Measurements from ENCODE around the gene KCTD8. TPM values are rescaled to one million over a fixed set of nuclear protein-coding genes. Genes with fewer than 3 reads are reported as not detected.

KCTD8 gene
- total and polyA plus RNA-seq, 9 donors = 0.98 to 6.1 (median 2.0) TPM

DNA sequence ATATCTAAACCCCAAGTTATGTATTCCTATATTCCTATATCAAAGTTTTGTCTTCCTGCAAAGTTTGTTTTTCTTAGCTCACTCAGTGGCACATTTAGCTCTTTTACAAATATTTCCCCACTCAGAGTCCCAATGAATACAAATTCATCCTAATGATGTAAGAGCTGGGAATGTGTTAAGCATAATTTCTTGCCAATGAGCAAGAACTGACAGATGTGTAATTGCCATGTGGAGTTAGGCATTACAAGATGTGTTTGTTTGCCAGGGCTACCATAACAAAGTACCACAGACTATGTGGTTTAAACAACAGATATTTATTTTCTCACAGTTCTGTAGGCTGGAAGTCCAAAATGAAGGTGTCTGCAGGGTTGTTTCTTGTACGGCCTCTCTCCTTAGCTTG, 302.1 kb downstream of the KCTD8 start:
- H3K9me3 ChIP-seq = no peaks in the 10 kb centered on the region
- H3K27me3 ChIP-seq = no peaks in the 10 kb centered on the region
- no peak overlapping the region for H3K4me3 ChIP-seq
- H3K36me3 ChIP-seq = no peaks in the 10 kb centered on the region
- H3K27ac ChIP-seq = no peak overlapping the region
- no peak for DNase-seq
- WGBS, 3 donors = 87 to 97% (median 96%) methylated on average over 1 of the region's 1 CpG
- intact Hi-C loops (cut with DNase I) = no loop called here
- TF ChIP-seq, protein P1, sequence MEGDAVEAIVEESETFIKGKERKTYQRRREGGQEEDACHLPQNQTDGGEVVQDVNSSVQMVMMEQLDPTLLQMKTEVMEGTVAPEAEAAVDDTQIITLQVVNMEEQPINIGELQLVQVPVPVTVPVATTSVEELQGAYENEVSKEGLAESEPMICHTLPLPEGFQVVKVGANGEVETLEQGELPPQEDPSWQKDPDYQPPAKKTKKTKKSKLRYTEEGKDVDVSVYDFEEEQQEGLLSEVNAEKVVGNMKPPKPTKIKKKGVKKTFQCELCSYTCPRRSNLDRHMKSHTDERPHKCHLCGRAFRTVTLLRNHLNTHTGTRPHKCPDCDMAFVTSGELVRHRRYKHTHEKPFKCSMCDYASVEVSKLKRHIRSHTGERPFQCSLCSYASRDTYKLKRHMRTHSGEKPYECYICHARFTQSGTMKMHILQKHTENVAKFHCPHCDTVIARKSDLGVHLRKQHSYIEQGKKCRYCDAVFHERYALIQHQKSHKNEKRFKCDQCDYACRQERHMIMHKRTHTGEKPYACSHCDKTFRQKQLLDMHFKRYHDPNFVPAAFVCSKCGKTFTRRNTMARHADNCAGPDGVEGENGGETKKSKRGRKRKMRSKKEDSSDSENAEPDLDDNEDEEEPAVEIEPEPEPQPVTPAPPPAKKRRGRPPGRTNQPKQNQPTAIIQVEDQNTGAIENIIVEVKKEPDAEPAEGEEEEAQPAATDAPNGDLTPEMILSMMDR (IDR thresholded peaks at IDR 0.05) = no peak
- TF ChIP-seq POLR2A (IDR thresholded peaks at IDR 0.05) (no peak), EP300 (IDR thresholded peaks at IDR 0.05) (no peak)
- no peaks in the 10 kb centered on the region for H3K4me1 ChIP-seq (ENCODE audit: insufficient read depth)

DNA sequence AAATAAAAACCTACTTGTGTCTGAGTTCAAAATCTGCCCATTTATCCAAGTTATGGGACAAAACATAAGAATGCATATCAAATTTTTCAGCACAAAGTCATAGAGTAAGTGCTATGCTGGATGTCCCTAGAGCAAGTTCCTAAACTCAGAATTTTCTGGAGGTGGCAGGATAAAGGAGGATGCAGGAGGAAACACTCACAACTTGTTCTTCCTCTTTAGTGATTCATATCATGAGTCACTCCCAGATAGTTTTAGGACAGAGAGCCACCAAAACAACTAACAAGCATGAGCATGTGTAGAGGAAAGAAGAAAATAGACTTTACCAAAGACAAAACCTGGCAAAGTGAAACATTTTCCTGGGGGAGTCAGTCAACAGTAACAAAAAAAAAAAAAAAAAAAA, 302.7 kb downstream of the KCTD8 start:
- Histone ChIP-seq H3K27ac (no peak overlapping the region), H3K4me3 (no peak overlapping the region), H3K9me3 (no peaks in the 10 kb centered on the region), H3K27me3 (no peaks in the 10 kb centered on the region), H3K4me1 (ENCODE audit: insufficient read depth) (no peaks in the 10 kb centered on the region), H3K36me3 (no peaks in the 10 kb centered on the region)
- TF ChIP-seq POLR2A (IDR thresholded peaks at IDR 0.05) = no peak
- TF ChIP-seq, protein P1 (IDR thresholded peaks at IDR 0.05) = no peak
- no peak for TF ChIP-seq EP300 (IDR thresholded peaks at IDR 0.05)
- intact Hi-C loops (cut with DNase I) = no loop called here
- DNase-seq = no peak

DNA sequence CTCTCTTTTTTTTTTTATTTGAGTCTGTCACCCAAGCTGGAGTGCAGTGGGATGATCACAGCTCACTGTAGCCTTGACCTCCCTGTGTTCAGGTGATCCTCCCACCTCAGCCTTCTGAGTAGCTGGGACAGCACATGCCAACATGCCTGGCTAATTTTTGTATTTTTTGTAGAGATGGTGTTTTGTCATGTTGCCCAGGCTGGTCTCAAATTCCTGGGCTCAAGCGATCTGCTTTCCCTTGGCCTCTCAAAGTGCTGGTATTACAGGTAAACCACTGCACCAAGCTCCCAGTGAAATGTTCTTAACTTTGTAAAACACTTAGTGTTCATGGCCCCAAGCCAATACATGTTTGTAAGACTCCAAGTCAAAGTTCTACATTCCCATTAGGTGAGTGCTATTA, 316.1 kb downstream of the KCTD8 start:
- no peak overlapping the region for H3K27ac ChIP-seq
- H3K36me3 ChIP-seq = no peaks in the 10 kb centered on the region
- no peak for DNase-seq
- no peaks in the 10 kb centered on the region for H3K27me3 ChIP-seq
- H3K9me3 ChIP-seq = no peaks in the 10 kb centered on the region
- TF ChIP-seq POLR2A (IDR thresholded peaks at IDR 0.05) (no peak), EP300 (IDR thresholded peaks at IDR 0.05) (no peak)
- TF ChIP-seq, protein P1 (IDR thresholded peaks at IDR 0.05) = no peak
- intact Hi-C loops (cut with DNase I) = no loop called here
- H3K4me3 ChIP-seq = no peak overlapping the region
- H3K4me1 ChIP-seq (ENCODE audit: insufficient read depth) = no peaks in the 10 kb centered on the region
- WGBS, 3 donors = 88 to 96% (median 96%) methylated on average over 1 of the region's 1 CpG

Other genes starting within 250 kb of the KCTD8 start
- 1 to 10 TPM in 1 of 7 donors, under 1 TPM in 4, not detected in 2; 0.28 to 1.4 (median 0.53) TPM for gene YIPF7, start 202.8 kb upstream of the KCTD8 start, total RNA-seq
- gene YIPF7, start 202.8 kb upstream of the KCTD8 start, polyA plus RNA-seq = under 1 TPM in 1 of 2 donors, not detected in 1; 0.28 TPM
- 10 to 100 TPM in 6 of 7 donors, 1 to 10 TPM in 1; 10.0 to 20.9 (median 12.7) TPM for gene GUF1, start 229.6 kb upstream of the KCTD8 start, total RNA-seq
- gene GUF1, start 229.6 kb upstream of the KCTD8 start, polyA plus RNA-seq = 10 to 100 TPM in 1 of 2 donors, 1 to 10 TPM in 1; 7.3 to 18.0 TPM